Ascending aorta (tissue), 2 donors: ENCODE results near the gene TMPRSS9. TPM values are rescaled to one million over a fixed set of nuclear protein-coding genes. Genes with fewer than 3 reads are reported as not detected.
"Not testable (repeated sequence)": the region's sequence is repeated elsewhere in the genome, so short reads cannot be mapped to it uniquely, and the experiment has no call there.

Experiments used
- DNase-seq, 2 donors: peaks; one replicate each; pipeline ENCODE4 v3.0.0-alpha.2; 2019; ENCODE audit warnings: low spot score in 2 of 2
- H3K27ac ChIP-seq, 2 donors: fragments of 200-600 bp; sonication (generic); one replicate each; pipeline ENCODE4 v1.5.1; 2016 to 2017; ENCODE audit warnings: mild to moderate bottlenecking in 1 of 2
- H3K27me3 ChIP-seq: fragments of 200-600 bp; sonication (generic); one replicate; pipeline ENCODE4 v1.5.1; 2017
- H3K36me3 ChIP-seq, 2 donors: fragments of 200-600 bp; sonication (generic); one replicate each; pipeline ENCODE4 v1.5.1; 2016
- H3K4me1 ChIP-seq, 2 donors: fragments of 200-600 bp; sonication (generic); one replicate each; pipeline ENCODE4 v1.5.1; 2016 to 2017; ENCODE audit warnings: mild to moderate bottlenecking in 1 of 2
- H3K4me3 ChIP-seq, 2 donors: fragments of 200-600 bp; sonication (generic); one replicate each; pipeline ENCODE4 v1.5.1; 2016 to 2017; ENCODE audit warnings: mild to moderate bottlenecking in 1 of 2
- H3K9me3 ChIP-seq, 2 donors: fragments of 200-600 bp; sonication (generic); one replicate each; pipeline ENCODE4 v1.5.1; 2016
- CTCF ChIP-seq, 3 experiments: fragments of 200-600 bp in 2 of 3; fragments of 450-650 bp in 1 of 3; sonication (generic) in 2 of 3; IDR thresholded peaks; one replicate each; pipeline ENCODE4 v1.5.1; 2016 to 2019; ENCODE audit warnings: antibody characterized with exemption in 3 of 3, mild to moderate bottlenecking in 1 of 3, moderate library complexity in 1 of 3
- intact Hi-C: fragments of 100-400 bp; cut with DNase I; formaldehyde crosslinking; loops from one replicate; pipeline ENCODE4 v1.15.1; 2023
- total RNA-seq: library from RNA; depleted of rRNA; stranded (reverse); fragments of >200 nt; gene quantifications from one replicate; pipeline ENCODE4 v1.1.0, GENCODE V29; 2016

Gene TMPRSS9
- total RNA-seq, 1 donor from 2014 or later = not detected

DNA sequence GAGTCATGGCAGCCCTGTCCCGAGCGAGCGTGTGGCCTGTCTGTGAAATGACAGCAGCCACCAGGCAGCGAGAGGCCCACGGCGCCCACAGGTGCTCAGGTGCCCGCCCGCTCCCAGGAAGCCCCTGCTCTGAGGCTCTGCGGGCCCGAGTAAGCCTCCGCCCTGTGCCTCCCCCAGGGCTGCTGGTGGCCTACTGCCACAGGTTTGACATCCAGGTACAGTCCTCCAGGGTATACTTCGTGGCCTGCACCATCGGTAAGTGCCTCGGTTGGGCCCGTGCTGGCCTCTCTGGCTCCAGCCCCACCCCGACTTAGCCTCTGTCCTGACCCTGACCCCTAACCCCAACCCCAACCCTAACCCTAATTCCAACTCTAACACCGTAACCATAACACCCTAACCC is 15.0 kb upstream of the TMPRSS9 start:
- TF ChIP-seq CTCF (IDR thresholded peaks at IDR 0.05) = no peak
- Histone ChIP-seq H3K9me3 (no peaks in the 10 kb centered on the region), H3K36me3 (peaks cover 25 to 63% of the 10 kb centered on the region in 2 donors), H3K4me3 (no peak overlapping the region), H3K27ac (no peak overlapping the region), H3K27me3 (no peaks in the 10 kb centered on the region), H3K4me1 (no peaks in the 10 kb centered on the region)
- intact Hi-C loops = no loop called here
- no peak for DNase-seq

DNA sequence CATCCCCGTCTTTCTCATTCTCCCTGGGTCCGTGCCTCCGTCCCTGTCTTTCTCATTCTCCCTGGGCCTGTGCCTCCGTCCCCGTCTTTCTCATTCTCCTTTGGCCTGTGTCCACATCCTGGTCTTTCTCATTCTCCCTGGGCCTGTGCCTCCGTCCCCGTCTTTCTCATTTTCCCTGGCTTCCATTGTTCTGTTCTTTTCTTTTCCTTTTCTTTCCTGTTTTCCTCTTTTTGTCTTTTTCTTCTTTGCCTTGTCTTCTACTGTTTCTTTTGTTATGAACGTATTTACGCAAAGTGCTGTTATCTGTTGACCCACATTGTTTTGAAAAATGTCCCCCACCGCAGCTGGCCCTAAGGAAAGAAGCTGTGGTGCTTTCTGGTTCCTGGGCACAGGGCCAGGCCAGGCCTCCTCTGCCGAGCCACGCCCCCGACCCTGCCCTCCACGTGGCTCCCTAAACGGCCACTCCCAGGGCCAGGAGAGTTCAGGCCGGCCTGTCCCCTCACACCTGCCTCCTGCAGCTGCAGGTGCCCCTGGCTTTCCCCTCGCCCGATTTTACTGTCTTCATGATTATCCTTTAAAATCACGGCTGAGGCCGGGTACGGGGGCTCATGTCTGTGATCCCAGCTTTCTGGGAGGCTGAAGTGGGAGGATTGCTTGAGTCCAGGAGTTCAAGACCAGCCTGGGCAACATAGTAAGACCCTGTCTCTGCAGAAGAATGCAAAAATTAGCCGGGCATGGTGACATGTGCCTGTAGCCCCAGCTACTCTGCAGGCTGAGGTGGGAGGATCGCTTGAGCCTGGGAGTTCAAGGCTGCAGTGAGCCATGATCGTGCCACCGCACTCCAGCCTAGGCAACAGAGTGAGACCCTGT is 14.0 kb upstream of the TMPRSS9 start:
- H3K36me3 ChIP-seq = peaks cover 27 to 63% of the 10 kb centered on the region in 2 donors
- H3K4me3 ChIP-seq = no peak overlapping the region
- no peak overlapping the region for H3K27ac ChIP-seq
- H3K27me3 ChIP-seq = no peaks in the 10 kb centered on the region
- no peaks in the 10 kb centered on the region for H3K4me1 ChIP-seq
- DNase-seq = no peak
- intact Hi-C loops = no loop called here
- H3K9me3 ChIP-seq = no peaks in the 10 kb centered on the region
- no peak for TF ChIP-seq CTCF (IDR thresholded peaks at IDR 0.05)

DNA sequence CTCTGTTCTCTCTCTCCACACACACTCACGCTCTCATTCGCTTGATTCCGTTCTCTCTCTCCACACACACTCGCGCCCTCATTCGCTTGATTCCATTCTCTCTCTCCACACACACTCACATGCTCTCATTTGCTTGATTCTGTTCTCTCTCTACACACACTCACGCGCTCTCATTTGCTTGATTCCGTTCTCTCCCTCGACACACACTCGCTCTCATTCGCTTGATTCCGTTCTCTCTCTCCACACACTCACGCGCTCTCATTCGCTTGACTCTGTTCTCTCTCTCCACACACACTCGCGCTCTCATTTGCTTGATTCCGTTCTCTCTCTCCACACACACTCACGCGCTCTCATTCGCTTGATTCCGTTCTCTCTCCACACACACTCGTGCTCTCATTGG is 10.2 kb upstream of the TMPRSS9 start:
- H3K4me3 ChIP-seq, H3K27me3 ChIP-seq, H3K9me3 ChIP-seq, intact Hi-C loops, H3K27ac ChIP-seq, DNase-seq, H3K4me1 ChIP-seq: not testable (repeated sequence)
- H3K36me3 ChIP-seq = peaks cover 32 to 62% of the 10 kb centered on the region in 2 donors

GRCh38 chr19:2350656-2351055 is 9.4 kb upstream of the TMPRSS9 start:
- TF ChIP-seq CTCF (IDR thresholded peaks at IDR 0.05) = no peak
- intact Hi-C loops = no loop called here
- Histone ChIP-seq H3K27ac (no peak overlapping the region), H3K4me3 (no peak overlapping the region), H3K9me3 (no peaks in the 10 kb centered on the region), H3K36me3 (peaks cover 28 to 56% of the 10 kb centered on the region in 2 donors), H3K4me1 (no peaks in the 10 kb centered on the region), H3K27me3 (no peaks in the 10 kb centered on the region)
- DNase-seq = no peak

- Histone ChIP-seq H3K27me3 (no peaks in the 10 kb centered on the region), H3K4me1 (no peaks in the 10 kb centered on the region), H3K36me3 (peaks cover 22 to 50% of the 10 kb centered on the region in 2 donors), H3K4me3 (no peak overlapping the region), H3K9me3 (no peaks in the 10 kb centered on the region), H3K27ac (no peak overlapping the region)
- intact Hi-C loops = no loop called here
- no peak for DNase-seq
- TF ChIP-seq CTCF (IDR thresholded peaks at IDR 0.05) = no peak
These were observed 8.5 kb upstream of the TMPRSS9 start for GRCh38 chr19:2351591-2351990.

- H3K9me3 ChIP-seq = no peaks in the 10 kb centered on the region
- no peak overlapping the region for H3K27ac ChIP-seq
- H3K4me1 ChIP-seq = no peaks in the 10 kb centered on the region
- peaks cover 20 to 46% of the 10 kb centered on the region in 2 donors for H3K36me3 ChIP-seq
- no peak overlapping the region for H3K4me3 ChIP-seq
- DNase-seq = no peak
- intact Hi-C loops = no loop called here
- TF ChIP-seq CTCF (IDR thresholded peaks at IDR 0.05) = no peak
- no peaks in the 10 kb centered on the region for H3K27me3 ChIP-seq
These were observed 7.9 kb upstream of the TMPRSS9 start for GRCh38 chr19:2352121-2352520.
